ENCODE results near the gene USP49. TPM values are rescaled to one million over a fixed set of nuclear protein-coding genes. Genes with fewer than 3 reads are reported as not detected.
"Not testable (repeated sequence)": the region's sequence is repeated elsewhere in the genome, so short reads cannot be mapped to it uniquely, and the experiment has no call there.

The USP49 gene
- total RNA-seq, 2 donors from 2014 or later: 2.1 to 2.9 TPM

DNA sequence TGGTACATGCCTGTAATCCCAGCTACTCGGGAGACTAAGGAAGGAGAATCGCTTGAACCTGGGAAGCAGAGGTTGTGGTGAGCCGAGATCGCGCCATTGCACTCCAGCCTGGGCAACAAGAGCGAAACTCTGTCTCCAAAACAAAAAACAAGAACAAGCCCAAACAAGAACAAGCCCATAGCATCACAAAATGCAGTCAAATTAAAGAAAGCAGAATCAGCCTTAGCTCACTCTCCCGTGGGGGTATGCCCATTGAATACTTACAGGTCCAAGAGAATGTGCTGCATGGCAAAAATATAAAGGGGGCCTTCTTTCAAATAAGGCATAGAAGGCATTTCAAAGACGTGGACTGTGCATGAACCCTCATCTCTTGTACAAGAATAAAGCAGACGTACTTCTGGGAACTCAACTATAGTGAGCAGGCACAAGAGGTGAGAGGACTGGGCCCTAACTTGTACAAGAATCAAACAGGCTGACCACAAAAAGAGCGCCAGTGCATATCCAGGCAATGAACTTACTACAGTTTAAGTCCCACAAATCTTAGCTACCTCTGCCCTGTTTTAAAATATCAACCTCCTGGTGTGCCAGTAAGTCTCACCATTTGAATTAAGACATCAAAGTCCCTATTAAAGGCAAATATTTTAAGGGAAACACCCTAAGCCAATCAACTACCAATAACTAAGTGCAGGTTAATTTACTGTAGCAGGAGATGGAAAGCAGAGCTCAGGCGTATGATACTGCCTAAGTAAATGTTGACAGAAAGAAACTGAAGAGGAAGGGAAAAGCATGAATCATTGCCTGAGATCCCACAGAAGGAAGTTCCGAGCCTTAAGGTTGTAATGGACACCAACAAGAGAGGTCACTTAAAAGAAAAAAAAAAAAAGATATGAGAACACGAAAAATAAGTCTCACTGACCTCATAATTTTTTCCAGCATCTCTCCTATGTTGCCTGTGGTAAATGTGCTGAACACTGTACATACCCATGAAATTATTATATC, 70.3 kb downstream of the USP49 start:
- ATAC-seq: peak; percentile 98
- intact Hi-C loops (cut with DNase I, micrococcal nuclease): no loop called here
- no peak for DNase-seq

- ATAC-seq (no peak), DNase-seq (no peak)
- intact Hi-C loops (cut with DNase I, micrococcal nuclease): no loop called here
These were observed 72.0 kb downstream of the USP49 start for GRCh38 chr6:41823178-41823577.

- intact Hi-C loops (cut with DNase I, micrococcal nuclease): no loop called here
- DNase-seq (no peak), ATAC-seq (no peak)
These were observed 73.2 kb downstream of the USP49 start for GRCh38 chr6:41822021-41822420.

DNA sequence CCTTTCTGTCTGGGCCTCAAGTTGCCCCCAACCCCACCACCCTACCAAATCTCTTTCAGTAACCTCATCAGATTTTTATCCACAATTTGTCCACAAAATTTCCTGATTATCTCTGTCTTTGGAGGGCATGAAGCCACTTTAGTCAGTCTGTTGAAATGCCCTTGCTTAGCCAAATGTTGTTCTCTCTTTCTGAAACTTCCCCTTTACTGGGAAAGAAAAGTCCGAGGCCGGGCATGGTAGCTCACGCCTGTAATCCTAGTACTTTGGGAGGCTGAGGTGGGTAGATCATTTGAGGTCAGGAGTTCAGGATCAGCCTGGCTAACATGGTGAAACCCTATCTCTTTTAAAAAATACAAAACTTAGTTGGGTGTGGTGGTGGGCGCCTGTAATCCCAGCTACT, 73.9 kb downstream of the USP49 start:
- intact Hi-C loops (cut with DNase I, micrococcal nuclease): no loop called here
- DNase-seq (no peak), ATAC-seq (no peak)

- ATAC-seq: no peak
- DNase-seq: no peak
- intact Hi-C loops (cut with DNase I, micrococcal nuclease): no loop called here
These were observed 76.7 kb downstream of the USP49 start for GRCh38 chr6:41818271-41819054.

- intact Hi-C loops (cut with DNase I, micrococcal nuclease): no loop called here
- DNase-seq (no peak), ATAC-seq (no peak)
These were observed 79.6 kb downstream of the USP49 start for GRCh38 chr6:41815587-41815986.

- DNase-seq: no peak
- no peak for ATAC-seq
- intact Hi-C loops (cut with DNase I, micrococcal nuclease): no loop called here
These were observed 80.5 kb downstream of the USP49 start for GRCh38 chr6:41814629-41815028.

- no peak for ATAC-seq
- intact Hi-C loops (cut with DNase I, micrococcal nuclease): no loop called here
These were observed 81.2 kb downstream of the USP49 start for GRCh38 chr6:41813956-41814355.

DNA sequence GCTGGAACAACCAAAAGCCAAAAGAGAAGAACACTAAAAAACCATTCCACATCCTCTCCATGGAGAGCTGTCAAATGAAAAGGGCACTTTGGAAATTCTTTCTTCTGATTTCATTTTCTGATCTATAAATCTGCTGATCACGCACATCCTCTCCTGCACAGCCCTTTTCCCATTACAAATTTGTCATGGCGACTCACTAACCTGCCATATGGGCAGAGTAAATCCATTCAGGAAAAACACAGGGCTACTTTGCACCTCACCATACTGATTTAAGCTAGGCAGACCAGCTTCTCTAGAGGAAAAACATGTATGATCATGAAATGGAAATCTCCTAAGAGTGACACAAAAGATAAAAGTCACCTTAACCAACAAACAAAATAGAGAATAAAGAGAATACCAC, 81.7 kb downstream of the USP49 start:
- ATAC-seq: no peak
- intact Hi-C loops (cut with DNase I, micrococcal nuclease): no loop called here
- DNase-seq: no peak

More at GRCh38 chr6:41813956-41814355, 81.2 kb downstream of the USP49 start:
- no peak for DNase-seq

GRCh38 chr6:41811946-41812345, 83.2 kb downstream of the USP49 start:
- DNase-seq; intact Hi-C loops (cut with DNase I, micrococcal nuclease); ATAC-seq: not testable (repeated sequence)

DNA sequence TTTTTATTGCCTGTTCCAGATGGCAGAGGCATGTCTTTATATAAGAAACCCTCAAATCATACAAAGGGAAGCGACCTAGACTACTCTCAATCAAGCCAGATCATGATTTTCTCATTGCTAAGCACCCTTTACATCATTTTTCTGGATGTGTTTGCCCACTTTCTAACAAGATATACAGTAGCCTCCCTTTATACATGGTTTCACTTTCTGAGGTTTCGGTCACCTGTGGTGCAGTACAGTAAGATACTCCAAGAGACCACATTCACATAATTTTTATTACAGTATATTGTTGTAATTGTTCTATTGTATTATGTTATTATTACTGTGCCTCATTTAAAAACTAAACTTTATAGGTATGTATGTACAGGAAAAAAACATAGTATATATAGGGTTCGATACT, 84.1 kb downstream of the USP49 start:
- ATAC-seq: no peak
- DNase-seq: no peak
- intact Hi-C loops (cut with DNase I, micrococcal nuclease): no loop called here

DNA sequence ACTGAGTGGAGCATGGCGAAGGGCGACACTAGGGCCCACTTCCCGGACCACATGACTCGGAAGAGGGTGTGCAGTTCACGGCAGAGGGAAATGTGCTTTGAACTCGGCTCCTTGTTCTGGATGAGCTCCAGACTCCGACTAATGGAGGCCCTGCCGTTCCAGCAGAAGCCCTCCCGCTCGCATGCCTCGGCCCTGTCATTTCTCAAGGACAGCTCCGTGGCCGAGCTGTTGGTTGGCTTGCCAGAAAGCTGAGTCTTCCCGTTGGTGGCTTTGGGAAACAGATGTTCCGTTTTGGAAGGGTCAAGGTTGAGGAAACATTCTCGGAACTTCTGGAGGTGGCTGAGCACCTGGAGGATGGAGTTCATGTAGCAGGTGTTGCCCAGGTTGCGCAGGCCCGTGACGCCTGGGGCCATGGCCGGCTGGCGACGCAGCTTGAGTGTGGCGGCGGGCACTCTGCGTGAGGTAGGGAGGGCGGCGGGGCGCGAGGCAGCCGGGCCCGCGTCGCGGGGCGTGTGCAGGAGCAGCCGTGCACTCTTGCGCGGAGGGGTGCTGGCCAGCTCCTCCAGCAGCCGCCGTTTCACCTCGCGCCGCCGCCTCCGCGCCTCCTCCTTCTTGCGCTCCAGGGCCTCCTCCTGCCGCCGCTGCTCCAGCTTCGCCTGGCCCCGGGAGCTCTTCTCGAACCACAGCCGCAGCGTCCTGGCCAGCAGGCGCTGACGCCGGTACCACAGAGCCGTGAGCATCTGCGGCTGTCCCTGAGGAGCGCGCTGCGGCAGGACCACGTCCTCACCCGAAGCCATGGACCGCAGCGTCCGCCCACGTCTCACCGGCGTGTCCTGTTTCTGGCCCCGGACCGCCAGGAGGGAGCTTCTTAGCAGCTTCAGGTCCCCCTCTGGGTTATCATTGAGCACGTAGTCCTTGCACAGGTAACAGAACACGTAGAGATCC, 89.1 kb downstream of the USP49 start:
- no peak for ATAC-seq
- intact Hi-C loops (cut with DNase I, micrococcal nuclease): no loop called here
- no peak for DNase-seq

GRCh38 chr6:41801380-41801779, 93.8 kb downstream of the USP49 start:
- DNase-seq: no peak
- intact Hi-C loops (cut with DNase I, micrococcal nuclease): no loop called here
- no peak for ATAC-seq

DNA sequence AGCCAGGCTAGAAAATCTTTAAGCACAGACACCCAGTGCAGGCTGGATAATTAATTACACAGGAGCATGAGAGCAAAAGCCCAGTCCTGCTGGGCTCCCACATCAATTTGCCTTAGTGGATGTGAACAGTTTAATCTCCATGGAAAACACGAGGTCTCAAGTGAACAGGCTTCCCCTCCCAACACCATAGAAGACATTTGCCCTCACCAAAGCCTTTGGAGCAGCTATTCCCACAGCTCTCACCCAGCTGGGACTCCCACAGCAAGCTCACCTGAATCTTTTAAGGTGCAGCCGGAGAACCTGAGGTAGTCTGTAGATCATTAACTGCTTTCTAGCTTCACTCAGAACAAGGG, 95.6 kb downstream of the USP49 start:
- DNase-seq (no peak), ATAC-seq (no peak)
- intact Hi-C loops (cut with DNase I, micrococcal nuclease): no loop called here

DNA sequence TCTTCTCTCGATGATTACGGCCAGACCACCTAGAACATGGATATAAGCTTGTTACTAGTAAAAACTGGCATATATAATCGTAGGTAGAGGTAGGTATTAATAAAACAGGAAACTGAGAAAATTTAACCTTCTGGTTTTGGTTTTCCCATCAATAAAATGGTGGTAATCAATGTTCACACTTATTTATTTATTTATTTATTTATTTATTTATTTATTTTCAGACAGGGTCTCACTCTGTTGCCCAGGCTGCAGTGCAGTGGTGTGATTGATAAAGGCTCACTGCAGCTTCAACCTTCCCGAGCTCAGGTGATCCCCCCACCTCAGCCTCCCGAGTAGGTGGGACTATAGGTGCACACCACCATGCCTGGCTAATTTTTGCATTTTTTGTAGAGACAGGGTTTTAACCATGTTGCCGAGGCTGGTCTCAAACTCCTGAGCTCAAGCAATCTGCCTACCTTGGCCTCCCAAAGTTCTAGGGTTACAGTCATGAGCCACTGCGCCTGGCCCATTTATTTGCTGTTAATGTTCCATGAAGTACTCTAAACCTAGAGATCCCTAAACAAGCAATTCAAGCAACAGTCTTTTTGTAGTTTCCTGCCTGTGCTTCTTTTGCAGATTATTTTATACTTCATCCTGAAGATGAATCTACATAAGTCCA, 96.1 kb downstream of the USP49 start:
- ATAC-seq (no peak), DNase-seq (no peak)
- intact Hi-C loops (cut with DNase I, micrococcal nuclease): no loop called here

GRCh38 chr6:41796474-41796873, 98.7 kb downstream of the USP49 start:
- intact Hi-C loops (cut with DNase I, micrococcal nuclease): no loop called here
- DNase-seq (no peak), ATAC-seq (no peak)

DNA sequence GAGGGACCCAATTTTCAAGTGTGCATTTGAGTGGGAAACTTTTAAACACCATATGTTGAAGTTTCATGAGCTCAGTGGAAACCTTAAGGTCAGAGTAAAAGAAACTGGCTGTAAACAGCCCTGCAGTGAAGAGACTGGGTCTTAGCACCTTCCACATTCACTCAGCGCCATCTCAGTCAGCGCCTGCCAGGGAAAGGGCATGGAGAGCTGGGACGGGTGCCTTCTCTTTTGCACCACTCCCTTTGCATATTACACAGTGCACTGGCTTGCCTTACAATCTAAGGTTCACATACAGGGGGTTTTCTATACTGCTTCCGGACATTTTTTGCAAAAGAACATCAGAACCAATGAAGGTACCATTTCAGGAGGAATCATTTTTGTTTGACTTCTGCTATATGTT, 103.2 kb downstream of the USP49 start:
- intact Hi-C loops (cut with DNase I, micrococcal nuclease): no loop called here
- DNase-seq: no peak
- no peak for ATAC-seq

- intact Hi-C loops (cut with DNase I, micrococcal nuclease): no loop called here
- ATAC-seq (no peak), DNase-seq (no peak)
These were observed 103.9 kb downstream of the USP49 start for GRCh38 chr6:41791305-41791704.

- DNase-seq (no peak), ATAC-seq (no peak)
- intact Hi-C loops (cut with DNase I, micrococcal nuclease): no loop called here
These were observed 105.1 kb downstream of the USP49 start for GRCh38 chr6:41790045-41790444.

Measured in left colon (tissue), 2 donors.